ES-I3 (cell line): ENCODE results near the gene ACOT8.
"Not testable (repeated sequence)": the region's sequence is repeated elsewhere in the genome, so short reads cannot be mapped to it uniquely, and the experiment has no call there.

Source experiments
- H3K36me3 ChIP-seq: 2 replicates; pipeline ENCODE4 v1.6.1; 2013; ENCODE audit warnings: mild to moderate bottlenecking, low read length, control low read depth, moderate library complexity; ENCODE audit not compliant: insufficient read depth
- H3K4me1 ChIP-seq: 2 replicates; pipeline ENCODE4 v1.6.1; 2013; ENCODE audit warnings: mild to moderate bottlenecking, control low read depth, low read length; ENCODE audit not compliant: insufficient read depth
- H3K9ac ChIP-seq: 2 replicates; pipeline ENCODE4 v1.6.1; 2013; ENCODE audit warnings: low read depth, mild to moderate bottlenecking, low read length, moderate library complexity
- H3K9me3 ChIP-seq: 2 replicates; pipeline ENCODE4 v1.6.1; 2013; ENCODE audit warnings: mild to moderate bottlenecking, low read length, moderate library complexity; ENCODE audit not compliant: control insufficient read depth, insufficient read depth

ACOT8 gene

DNA sequence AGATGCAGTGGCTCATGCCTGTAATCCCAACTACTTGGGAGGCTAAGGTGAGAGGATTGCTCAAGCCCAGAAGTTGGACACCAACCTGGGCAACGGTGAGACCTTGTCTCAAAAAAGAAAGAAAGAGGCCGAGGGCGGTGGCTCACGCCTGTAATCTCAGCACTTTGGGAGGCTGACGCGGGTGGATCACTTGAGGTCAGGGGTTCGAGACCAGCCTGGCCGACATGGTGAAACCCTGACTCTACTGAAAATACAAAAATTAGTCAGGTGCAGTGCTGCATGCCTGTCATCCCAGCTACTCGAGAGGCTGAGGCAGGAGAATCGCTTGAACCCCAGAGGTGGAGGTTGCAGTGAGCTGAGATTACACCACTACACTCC, 16.9 kb upstream of the ACOT8 start:
- not testable (repeated sequence) for H3K4me1 ChIP-seq, H3K36me3 ChIP-seq, H3K9ac ChIP-seq, H3K9me3 ChIP-seq

DNA sequence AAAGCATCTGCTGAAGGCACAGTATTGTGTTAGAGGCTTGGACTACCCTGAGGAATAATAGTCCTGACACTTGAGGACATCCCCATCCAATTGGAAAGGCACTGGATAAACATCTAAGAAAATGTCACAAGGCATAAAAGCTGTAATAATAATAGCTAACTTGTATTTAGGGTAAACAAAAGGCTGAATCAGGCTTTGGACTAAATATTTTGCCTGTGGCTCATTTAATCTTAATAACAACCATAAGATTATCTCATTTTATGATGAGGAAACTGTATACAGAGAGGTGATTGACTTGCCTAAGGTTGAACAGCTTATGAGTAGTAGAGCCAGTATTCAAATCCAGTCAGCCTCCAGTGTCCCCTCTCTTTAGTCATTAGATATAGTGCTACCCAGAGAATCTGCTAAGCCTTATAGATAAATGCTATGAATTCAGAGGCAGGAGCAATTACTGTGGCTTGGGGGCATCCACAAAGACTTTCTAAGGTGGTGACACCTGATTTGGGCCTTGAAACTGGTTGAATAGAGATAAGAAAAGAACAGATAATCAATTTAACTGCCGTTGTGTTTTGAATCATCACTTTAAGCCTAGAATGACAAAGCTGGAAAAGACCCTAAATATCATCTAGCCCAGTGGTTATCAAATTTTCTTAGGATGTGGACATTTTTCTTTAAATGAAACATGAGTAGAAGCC, 16.4 kb upstream of the ACOT8 start:
- no peak overlapping the region for H3K9ac ChIP-seq
- H3K4me1 ChIP-seq: no peaks in the 10 kb centered on the region
- no peaks in the 10 kb centered on the region for H3K9me3 ChIP-seq
- no peaks in the 10 kb centered on the region for H3K36me3 ChIP-seq

DNA sequence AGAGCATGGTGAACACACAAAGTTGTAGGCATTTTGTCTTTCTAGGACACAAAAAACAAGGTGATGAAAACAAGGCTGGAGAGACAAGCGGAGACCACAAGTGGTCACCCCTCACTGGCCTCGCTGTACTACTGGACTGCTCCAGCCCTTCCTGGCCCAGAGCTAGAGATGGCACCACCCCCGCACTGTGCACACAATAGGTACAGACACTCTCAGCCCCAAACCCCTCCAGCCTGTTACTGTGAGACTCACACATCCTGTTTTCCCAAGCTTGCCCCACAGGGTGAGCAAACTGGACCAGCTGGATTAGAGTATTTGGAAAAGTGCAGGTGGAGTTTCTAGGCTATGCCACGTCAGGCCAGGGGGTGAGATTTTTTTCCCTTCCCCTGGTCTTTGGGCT, 15.4 kb upstream of the ACOT8 start:
- Histone ChIP-seq H3K4me1 (no peaks in the 10 kb centered on the region), H3K36me3 (no peaks in the 10 kb centered on the region), H3K9me3 (no peaks in the 10 kb centered on the region), H3K9ac (no peak overlapping the region)

DNA sequence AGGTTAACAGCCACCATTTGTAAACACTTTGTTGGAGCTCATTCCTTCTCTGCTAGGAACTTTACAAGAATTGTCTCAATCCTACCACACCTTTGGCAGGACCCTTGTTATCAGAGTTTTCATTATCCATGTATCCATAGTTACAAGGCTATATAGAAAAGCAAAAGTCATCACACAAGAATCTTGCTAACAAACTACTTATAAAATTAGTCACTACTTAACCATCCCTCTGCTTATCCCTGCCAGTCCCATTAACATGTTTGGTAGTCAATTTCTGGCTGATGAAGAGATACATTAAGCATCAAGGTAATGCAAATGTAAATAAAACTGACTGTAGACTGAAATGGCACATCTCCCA, 10.6 kb upstream of the ACOT8 start:
- H3K9me3 ChIP-seq: no peaks in the 10 kb centered on the region

DNA sequence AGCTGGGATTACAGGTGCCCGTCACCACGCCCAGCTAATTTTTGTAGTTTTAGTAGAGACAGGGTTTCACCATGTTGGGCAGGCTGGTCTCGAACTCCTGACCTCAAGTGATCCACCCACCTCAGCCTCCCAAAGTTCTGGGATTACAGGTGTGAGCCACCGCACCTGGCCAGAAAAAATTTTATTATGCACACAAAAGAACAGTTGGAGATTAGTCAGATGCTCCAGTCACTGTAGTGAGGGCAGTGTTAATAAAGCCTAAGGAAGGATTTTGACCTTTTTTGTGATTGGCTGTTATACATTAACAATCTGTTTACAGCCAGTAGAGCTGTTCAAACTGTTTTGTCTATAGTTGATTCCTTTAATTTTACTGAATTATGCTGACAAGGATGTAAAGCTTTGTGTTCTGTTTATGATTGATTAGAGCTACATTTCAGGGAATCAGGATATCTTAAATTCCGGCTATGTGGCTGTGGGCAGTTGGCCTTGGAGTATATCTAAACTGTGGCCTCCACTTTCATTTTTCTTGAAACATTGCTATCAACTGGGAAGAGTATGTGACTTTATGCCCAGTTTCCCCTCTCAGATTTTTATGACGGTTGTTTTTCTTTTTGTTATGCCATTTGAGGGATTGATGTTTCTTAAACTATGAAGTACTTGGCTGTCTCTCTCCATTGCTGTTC, 10.1 kb upstream of the ACOT8 start:
- Histone ChIP-seq H3K4me1 (no peaks in the 10 kb centered on the region), H3K9me3 (no peaks in the 10 kb centered on the region), H3K9ac (no peak overlapping the region), H3K36me3 (no peaks in the 10 kb centered on the region)

More for the DNA sequence above, 10.6 kb upstream of the ACOT8 start:
- no peaks in the 10 kb centered on the region for H3K4me1 ChIP-seq
- H3K9ac ChIP-seq: no peak overlapping the region
- no peaks in the 10 kb centered on the region for H3K36me3 ChIP-seq

DNA sequence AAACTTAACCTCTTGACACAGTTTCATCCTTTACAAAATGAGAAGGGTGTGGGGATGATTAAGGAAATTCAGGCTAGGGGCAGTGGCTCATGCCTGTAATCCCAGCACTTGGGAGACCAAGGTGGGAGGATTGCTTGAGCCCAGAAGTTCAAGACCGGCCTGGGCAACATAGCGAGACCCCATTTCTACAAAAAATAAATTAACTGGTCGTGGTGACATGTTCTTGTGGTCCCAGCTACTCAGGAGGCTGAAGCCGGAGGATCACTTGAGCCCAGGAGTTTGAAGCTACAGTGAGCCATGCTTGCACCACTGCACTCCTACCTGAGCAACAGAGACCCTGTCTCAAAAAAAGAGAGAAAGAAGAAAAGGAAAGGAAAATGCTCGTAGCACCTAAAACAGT, 9.3 kb upstream of the ACOT8 start:
- H3K9me3 ChIP-seq: no peaks in the 10 kb centered on the region
- no peaks in the 10 kb centered on the region for H3K36me3 ChIP-seq
- no peaks in the 10 kb centered on the region for H3K4me1 ChIP-seq
- no peak overlapping the region for H3K9ac ChIP-seq

DNA sequence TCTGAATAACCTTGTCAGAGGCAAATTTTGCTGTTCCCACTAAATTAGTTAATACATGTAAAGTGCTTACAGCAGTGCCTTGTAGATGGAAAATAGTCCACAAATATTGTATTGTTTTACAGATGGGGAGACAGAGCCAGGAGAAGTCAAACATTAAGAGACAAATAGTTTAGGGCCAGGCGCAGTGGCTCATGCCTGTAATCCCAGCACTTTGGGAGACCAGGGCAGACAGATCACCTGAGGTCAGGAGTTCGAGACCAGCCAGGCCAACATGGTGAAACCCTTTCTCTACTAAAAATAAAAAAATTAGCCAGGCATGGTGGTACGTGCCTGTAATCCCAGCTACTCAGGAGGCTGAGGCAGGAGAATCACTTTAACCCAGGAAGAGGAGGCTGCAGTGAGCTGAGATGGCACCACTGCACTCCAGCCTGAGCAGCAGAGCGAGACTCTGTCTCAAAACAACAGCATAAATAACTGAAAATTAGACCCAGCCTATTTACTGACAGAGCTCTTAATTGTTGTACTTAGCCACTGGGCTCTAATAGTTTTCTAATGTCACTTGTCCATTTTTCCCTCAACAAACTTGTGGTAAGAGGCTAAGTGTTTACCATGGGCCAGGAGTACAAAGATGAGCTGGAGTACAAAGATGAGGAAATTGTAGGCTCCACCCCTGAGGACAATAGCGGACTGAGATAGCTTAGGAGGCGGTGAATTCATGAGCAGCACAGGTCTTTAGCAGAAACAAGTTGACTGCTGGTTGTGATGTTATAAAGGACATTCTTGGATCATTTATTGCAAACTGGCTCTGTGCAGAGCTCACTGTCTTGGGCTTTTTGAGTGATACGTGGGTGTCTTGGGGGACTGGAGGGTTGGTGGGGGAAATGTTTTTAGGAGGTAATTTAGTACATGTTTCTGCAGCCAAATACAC, 6.6 kb upstream of the ACOT8 start:
- H3K4me1 ChIP-seq: peaks cover 5% of the 10 kb centered on the region; the same call in 1 of the 2 replicates
- H3K9ac ChIP-seq: no peak overlapping the region
- H3K9me3 ChIP-seq: no peaks in the 10 kb centered on the region
- H3K36me3 ChIP-seq: no peaks in the 10 kb centered on the region

DNA sequence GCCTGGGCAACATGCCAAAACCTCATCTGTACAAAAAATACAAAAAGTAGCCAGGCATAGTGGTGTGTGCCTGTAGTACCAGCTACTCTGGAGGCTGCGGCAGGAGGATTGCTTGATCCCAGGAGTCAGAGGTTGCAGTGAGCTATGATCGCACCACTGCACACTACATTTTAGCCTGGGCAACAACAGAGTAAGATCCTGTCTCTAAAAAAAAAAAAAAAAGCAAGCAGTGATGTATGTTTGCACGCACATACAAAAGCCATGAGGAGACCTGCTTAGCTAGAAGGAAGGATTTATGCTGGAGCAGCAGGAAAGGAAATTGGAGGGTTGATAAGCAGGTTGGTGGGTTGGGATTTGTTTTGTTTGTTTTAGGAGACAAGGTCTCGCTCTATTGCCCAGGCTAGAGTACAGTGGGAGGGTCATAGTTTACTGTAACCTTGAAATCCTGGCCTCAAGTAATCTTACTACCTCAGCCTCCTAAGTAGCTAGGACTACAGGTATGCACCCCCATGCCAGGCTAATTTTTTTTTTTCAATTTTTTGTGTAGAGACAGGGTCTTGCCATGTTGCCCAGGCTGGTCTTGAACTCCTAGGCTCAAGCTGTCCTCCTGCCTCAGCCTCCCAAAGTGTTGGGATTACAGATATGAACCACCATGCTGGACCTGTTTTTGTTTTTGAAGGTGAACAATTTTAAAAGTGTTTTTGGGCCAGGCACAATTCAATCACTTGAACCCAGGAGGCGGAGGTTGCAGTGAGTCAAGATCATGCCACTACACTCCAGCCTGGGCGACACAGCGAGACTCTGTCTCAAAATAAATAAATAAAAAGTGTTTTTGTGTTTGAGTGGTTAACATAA, 4.3 kb upstream of the ACOT8 start:
- no peaks in the 10 kb centered on the region for H3K36me3 ChIP-seq
- peaks cover 10% of the 10 kb centered on the region for H3K4me1 ChIP-seq
- H3K9ac ChIP-seq: no peak overlapping the region
- no peaks in the 10 kb centered on the region for H3K9me3 ChIP-seq

DNA sequence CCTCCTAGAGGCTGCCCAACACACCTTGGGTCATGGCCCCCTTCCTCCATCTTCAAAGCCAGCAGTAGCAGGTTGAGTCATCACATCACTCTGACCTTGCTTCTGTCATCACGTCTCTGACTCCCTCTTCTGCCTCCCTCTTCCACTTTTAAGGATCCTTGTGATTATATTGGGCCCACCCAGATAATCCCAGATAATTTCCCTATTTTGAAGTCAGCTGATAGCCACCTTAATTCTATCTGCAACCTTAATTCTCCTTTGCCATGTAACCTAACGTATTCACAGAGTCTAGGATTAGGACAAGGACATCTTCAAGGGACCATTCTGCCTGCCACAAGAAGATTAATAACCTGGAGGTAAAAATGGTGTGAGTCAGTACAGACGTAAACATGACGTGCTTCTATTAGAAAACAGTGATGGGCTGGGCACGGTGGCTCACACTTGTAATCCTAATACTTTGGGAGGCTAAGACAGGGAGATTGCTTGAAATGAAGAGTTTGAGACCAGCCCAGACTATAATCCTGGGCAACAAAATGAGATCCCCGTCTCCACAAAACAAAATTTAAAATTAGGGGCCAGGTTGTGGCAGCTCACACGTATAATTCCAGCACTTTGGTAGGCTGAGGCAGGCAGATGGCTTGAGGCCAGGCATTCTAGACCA, 3.5 kb upstream of the ACOT8 start:
- Histone ChIP-seq H3K36me3 (no peaks in the 10 kb centered on the region), H3K9ac (no peak overlapping the region), H3K9me3 (no peaks in the 10 kb centered on the region), H3K4me1 (peaks cover 10% of the 10 kb centered on the region)

DNA sequence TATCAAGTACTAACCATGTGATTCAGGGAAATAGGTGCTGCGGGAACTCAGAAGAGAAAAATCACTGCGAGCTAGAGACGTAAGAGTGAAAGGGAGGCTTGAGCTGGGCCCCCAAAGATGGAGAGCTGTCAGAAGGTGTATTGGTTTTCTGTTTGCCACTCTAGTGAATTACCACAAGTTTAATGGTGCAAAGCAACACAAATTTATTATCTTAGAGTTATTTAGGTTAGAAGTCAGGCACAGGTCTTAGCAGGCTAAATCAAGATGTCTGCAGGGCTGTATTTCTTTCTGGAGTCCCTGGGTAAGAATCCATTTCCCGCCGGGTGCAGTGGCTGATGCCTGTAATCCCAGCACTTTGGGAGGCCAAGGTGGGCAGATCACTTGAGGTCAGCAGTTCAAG, 2.7 kb upstream of the ACOT8 start:
- H3K9me3 ChIP-seq: no peaks in the 10 kb centered on the region
- no peak overlapping the region for H3K9ac ChIP-seq
- H3K4me1 ChIP-seq: peaks cover 13% of the 10 kb centered on the region
- no peaks in the 10 kb centered on the region for H3K36me3 ChIP-seq

DNA sequence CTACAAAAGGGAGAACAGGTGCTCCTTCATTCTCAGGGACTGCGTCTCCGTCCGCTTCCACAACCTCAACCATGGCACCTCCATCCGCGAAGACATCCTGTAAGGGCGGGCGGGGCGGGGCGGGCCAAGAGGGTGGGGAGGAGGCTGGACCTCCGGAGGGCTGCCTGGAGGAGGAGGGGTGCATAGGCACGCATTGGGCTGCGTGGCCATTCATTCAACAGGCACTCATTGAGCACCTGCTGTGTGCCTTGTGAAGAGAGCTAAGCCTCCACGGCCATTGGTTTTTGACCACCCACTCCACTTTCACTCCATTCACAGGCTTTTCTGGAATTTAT, 657 bp upstream of the ACOT8 start:
- Histone ChIP-seq H3K4me1 (peaks cover 23% of the 10 kb centered on the region), H3K36me3 (no peaks in the 10 kb centered on the region), H3K9me3 (no peaks in the 10 kb centered on the region), H3K9ac (peak overlapping the region; percentile 95)

DNA sequence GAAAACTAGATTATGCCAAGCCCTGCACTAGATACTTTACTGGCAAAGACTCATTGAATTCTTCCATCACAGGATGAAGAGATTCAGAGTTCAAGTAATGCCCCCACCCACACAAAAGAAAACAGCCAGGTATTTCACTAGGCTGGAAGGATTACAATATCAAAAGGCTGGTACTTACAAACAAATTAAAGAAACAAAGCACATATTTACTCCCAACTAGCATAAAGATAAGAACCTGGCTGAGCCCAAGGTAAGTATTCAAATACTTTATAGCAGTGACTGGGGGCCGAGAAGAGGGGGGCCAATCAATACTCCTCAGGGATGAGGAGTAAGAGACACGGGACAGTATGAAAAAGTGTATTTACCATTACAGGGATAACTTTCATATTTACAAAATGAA, 3.7 kb downstream of the ACOT8 start:
- no peak overlapping the region for H3K9ac ChIP-seq
- H3K36me3 ChIP-seq: peaks cover 2% of the 10 kb centered on the region; the same call in 1 of the 2 replicates

DNA sequence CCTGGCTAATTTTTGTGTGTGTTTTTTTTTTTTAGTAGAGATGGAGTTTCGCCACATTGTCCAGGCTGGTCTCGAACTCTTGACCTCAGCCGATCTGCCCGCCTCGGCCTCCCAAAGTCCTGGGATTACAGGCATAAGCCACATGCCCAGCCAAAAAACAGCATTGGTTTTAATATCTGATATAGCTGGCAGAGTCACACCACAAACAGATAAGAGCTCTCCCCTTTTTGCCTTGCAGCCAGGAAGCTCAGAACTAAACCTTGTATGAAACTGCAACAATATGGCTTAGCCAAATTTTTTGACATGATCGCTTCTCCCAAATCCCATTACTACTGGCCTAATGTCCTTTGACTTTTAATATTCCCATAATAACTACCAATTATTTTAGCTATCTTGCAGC, 4.9 kb downstream of the ACOT8 start:
- Histone ChIP-seq H3K9me3 (no peaks in the 10 kb centered on the region), H3K4me1 (peaks cover 13% of the 10 kb centered on the region), H3K36me3 (peaks cover 7% of the 10 kb centered on the region; the same call in 1 of the 2 replicates), H3K9ac (no peak overlapping the region)

More for the DNA sequence above, 3.7 kb downstream of the ACOT8 start:
- Histone ChIP-seq H3K9me3 (no peaks in the 10 kb centered on the region), H3K4me1 (peaks cover 17% of the 10 kb centered on the region)

DNA sequence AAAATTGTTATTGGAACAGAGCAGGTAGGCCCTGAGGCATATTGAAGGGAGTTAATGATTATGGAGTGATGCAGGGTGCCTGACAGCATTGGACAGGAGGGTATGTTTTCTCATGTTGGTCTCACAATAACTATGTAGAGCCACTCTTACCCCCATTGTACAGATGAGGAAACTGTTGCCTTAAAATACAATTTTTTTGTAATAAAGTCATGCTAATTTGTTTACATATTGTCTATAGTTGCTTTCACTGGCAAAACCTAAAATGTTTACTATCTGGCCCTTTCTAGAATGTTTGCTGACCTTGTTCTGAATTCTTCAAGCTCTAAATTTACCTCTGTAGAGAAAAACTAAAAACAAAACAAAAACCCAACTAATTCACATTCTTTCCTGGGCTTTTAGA, 5.7 kb downstream of the ACOT8 start:
- Histone ChIP-seq H3K4me1 (peaks cover 13% of the 10 kb centered on the region), H3K9me3 (no peaks in the 10 kb centered on the region), H3K9ac (no peak overlapping the region), H3K36me3 (peaks cover 8% of the 10 kb centered on the region; the same call in 1 of the 2 replicates)
